GM12878 (cell line): ENCODE measurements around the gene SIRT7. TPM values are rescaled to one million over a fixed set of nuclear protein-coding genes. Genes with fewer than 3 reads are reported as not detected.

Source experiments
- ATF2 ChIP-seq: IDR thresholded peaks from 2 replicates; pipeline ENCODE4 v1.6.1; 2012; ENCODE audit warnings: low read length, inconsistent platforms
- BCL11A ChIP-seq: IDR thresholded peaks from 2 replicates; pipeline ENCODE4 v1.6.1; 2011; ENCODE audit warnings: low read depth, low read length
- BCLAF1 ChIP-seq: fragments of 450-650 bp; IDR thresholded peaks from 2 replicates; pipeline ENCODE4 v1.6.1; 2017; ENCODE audit warnings: antibody characterized with exemption, mild to moderate bottlenecking, moderate library complexity
- BRCA1 ChIP-seq: IDR thresholded peaks from 2 replicates; pipeline ENCODE4 v1.6.1; 2011; ENCODE audit warnings: low read depth, low read length, improper control_type of control experiment
- E2F8 ChIP-seq: fragments of 450-650 bp; IDR thresholded peaks from 2 replicates; pipeline ENCODE4 v1.6.1; 2018; ENCODE audit warnings: mild to moderate bottlenecking, low read depth, moderate library complexity; ENCODE audit not compliant: partially characterized antibody
- EED ChIP-seq: sonication (generic); IDR thresholded peaks from 2 replicates; pipeline ENCODE4 v1.6.1; 2016; ENCODE audit warnings: antibody characterized with exemption, low read depth
- HDGF ChIP-seq: fragments of 450-650 bp; IDR thresholded peaks from 2 replicates; pipeline ENCODE4 v1.6.1; 2016; ENCODE audit warnings: antibody characterized with exemption
- KDM1A ChIP-seq: fragments of 200-600 bp; sonication (generic); IDR thresholded peaks from 2 replicates; pipeline ENCODE4 v1.6.1; 2016; ENCODE audit warnings: borderline replicate concordance
- MEF2B ChIP-seq: fragments of 450-650 bp; IDR thresholded peaks from 2 replicates; pipeline ENCODE4 v1.6.1; 2018; ENCODE audit warnings: mild to moderate bottlenecking, moderate library complexity; ENCODE audit not compliant: partially characterized antibody, poor library complexity, severe bottlenecking
- NFXL1 ChIP-seq: fragments of 450-650 bp; IDR thresholded peaks from 2 replicates; pipeline ENCODE4 v1.6.1; 2017; ENCODE audit warnings: antibody characterized with exemption, mild to moderate bottlenecking, borderline replicate concordance
- NKRF ChIP-seq: fragments of 450-650 bp; conservative IDR thresholded peaks from 2 replicates; pipeline ENCODE4 v1.6.1; 2017; ENCODE audit warnings: mild to moderate bottlenecking, moderate library complexity
- PBX3 ChIP-seq: IDR thresholded peaks from 2 replicates; pipeline ENCODE4 v1.6.1; 2011; ENCODE audit warnings: mild to moderate bottlenecking, low read depth, low read length, moderate library complexity; ENCODE audit not compliant: insufficient replicate concordance
- PKNOX1 ChIP-seq: fragments of 450-650 bp; IDR thresholded peaks from 2 replicates; pipeline ENCODE4 v1.6.1; 2016; ENCODE audit warnings: mild to moderate bottlenecking
- POLR2AphosphoS2 ChIP-seq: IDR thresholded peaks from 2 replicates; pipeline ENCODE4 v1.6.1; 2011; ENCODE audit warnings: low read depth, mild to moderate bottlenecking, low read length, improper control_type of control experiment, moderate library complexity
- TBL1XR1 ChIP-seq: IDR thresholded peaks from 2 replicates; pipeline ENCODE4 v1.6.1; 2012; ENCODE audit warnings: low read depth, low read length, improper control_type of control experiment
- ZNF274 ChIP-seq: IDR thresholded peaks from one replicate; pipeline ENCODE4 v1.8.0; 2011; ENCODE audit not compliant: insufficient read length, insufficient read depth
- ZSCAN29 ChIP-seq: fragments of 450-650 bp; IDR thresholded peaks from 2 replicates; pipeline ENCODE4 v1.6.1; 2017; ENCODE audit warnings: mild to moderate bottlenecking, moderate library complexity
- polyA plus RNA-seq, 11 experiments: library from polyadenylated mRNA; depleted of rRNA in 4 of 11; unstranded in 6 of 11; stranded (reverse) in 5 of 11; fragments of >200 nt; fragmentation: Nextera tagmentation in 4 of 11; fragmentation: Illumina TruSeq in 1 of 11; extraction: Ambion mirVana in 4 of 11; extraction: Trizol in 1 of 11; gene quantifications; 1 replicate in 1 of 11; 2 replicates in 10 of 11; pipeline versions ENCODE4 v1.2.1 to v1.2.3, GENCODE V29; 2011 to 2016; ENCODE audit warnings: inconsistent platforms in 2 of 11, missing spikeins in 2 of 11, low read depth in 1 of 11
- total RNA-seq, 4 experiments: library from RNA; depleted of rRNA in 3 of 4; stranded (reverse); fragments of >200 nt in 3 of 4; fragmentation: Illumina TruSeq in 1 of 4; extraction: Trizol in 1 of 4; gene quantifications; 2 replicates each; pipeline versions ENCODE4 v1.2.1 to v1.2.3, GENCODE V29; 2013 to 2021

The SIRT7 gene
- total and polyA plus RNA-seq, 10 of the 15 experiments (the other 5 are each of a cell fraction or from before 2014, with no cell fraction given): 1.2 to 56.2 (median 22.7) TPM

GRCh38 chr17:81871387-81872230 is 46.4 kb downstream of the SIRT7 start (continued):
- peak; percentile 91 for TF ChIP-seq NKRF
- peak; percentile 53; the same call in 1 of the 2 replicates for TF ChIP-seq POLR2AphosphoS2
- peak; percentile 59; the same call in 1 of the 2 replicates for TF ChIP-seq EED
- peak; percentile 60; the same call in 1 of the 2 replicates for TF ChIP-seq HDGF
- TF ChIP-seq NFXL1: peak; percentile 80; the same call in 1 of the 2 replicates
- TF ChIP-seq BRCA1: no peak
- no peak for TF ChIP-seq E2F8
- 0 out of 2 replicates have a peak, but pooled peaks have one; percentile 68 for TF ChIP-seq BCLAF1
- no peak for TF ChIP-seq KDM1A
- TF ChIP-seq TBL1XR1: no peak
- TF ChIP-seq ZSCAN29: peak; percentile 62; the same call in 1 of the 2 replicates
- no peak for TF ChIP-seq BCL11A
- no peak for TF ChIP-seq PBX3
- TF ChIP-seq PKNOX1: peak; percentile 78
- TF ChIP-seq ATF2: no peak
- peak; percentile 23 for TF ChIP-seq MEF2B
- no peak for TF ChIP-seq ZNF274
